ENCODE results near the gene C1QBP.

C1QBP gene

DNA sequence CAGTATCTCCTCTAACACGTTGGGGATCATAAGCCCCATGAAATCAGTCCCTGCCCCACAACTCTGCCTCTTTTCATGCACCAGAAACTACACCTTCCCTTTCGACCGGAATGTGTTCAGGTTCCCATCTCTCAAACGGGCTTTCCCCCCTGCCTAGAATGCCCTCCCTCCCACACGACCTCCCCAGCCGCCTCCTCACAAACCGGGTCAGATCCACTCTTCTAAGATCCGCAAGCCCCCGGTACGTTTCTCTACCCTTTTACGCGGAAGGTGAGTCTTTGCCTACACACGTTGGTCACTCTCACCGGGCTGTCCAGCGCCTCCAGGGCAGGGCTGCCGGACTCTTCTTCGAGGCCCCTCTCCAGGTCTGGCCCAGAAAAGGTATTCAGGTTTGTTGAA is 29.1 kb upstream of the C1QBP start:
- Histone ChIP-seq H3K9me3 (ENCODE audit: low read length) (no peaks in the 10 kb centered on the region), H4K20me1 (ENCODE audit: insufficient read depth, low read length) (no peaks in the 10 kb centered on the region), H2AFZ (ENCODE audit: low read length) (no peak overlapping the region), H3K9ac (ENCODE audit: low read length) (peak overlapping the region; percentile 98), H3K4me3 (ENCODE audit: low read depth, low read length, poor library complexity, severe bottlenecking) (peak overlapping the region; percentile 96), H3K27me3 (ENCODE audit: insufficient read depth, low read length) (no peaks in the 10 kb centered on the region), H3K27ac (ENCODE audit: low read depth, low read length, poor library complexity, severe bottlenecking) (peak overlapping the region; percentile 14), H3F3A (ENCODE audit: insufficient read depth, low read length) (peaks cover 4% of the 10 kb centered on the region; the same call in 1 of the 2 replicates), H3K79me2 (ENCODE audit: insufficient read depth, low read length) (peaks cover 54% of the 10 kb centered on the region), H3K9me2 (ENCODE audit: low read depth, low read length) (no peaks in the 10 kb centered on the region), H3K36me3 (ENCODE audit: insufficient read depth, low read length) (peaks cover 13% of the 10 kb centered on the region), H3K4me1 (ENCODE audit: insufficient read depth, low read length, severe bottlenecking) (peaks cover 34% of the 10 kb centered on the region), H3K4me2 (ENCODE audit: low read length) (peak overlapping the region; percentile 86)
- no peak for TF ChIP-seq EZH2 (IDR thresholded peaks at IDR 0.05; ENCODE audit: borderline replicate concordance, low read length)
- TF ChIP-seq, protein P1, sequence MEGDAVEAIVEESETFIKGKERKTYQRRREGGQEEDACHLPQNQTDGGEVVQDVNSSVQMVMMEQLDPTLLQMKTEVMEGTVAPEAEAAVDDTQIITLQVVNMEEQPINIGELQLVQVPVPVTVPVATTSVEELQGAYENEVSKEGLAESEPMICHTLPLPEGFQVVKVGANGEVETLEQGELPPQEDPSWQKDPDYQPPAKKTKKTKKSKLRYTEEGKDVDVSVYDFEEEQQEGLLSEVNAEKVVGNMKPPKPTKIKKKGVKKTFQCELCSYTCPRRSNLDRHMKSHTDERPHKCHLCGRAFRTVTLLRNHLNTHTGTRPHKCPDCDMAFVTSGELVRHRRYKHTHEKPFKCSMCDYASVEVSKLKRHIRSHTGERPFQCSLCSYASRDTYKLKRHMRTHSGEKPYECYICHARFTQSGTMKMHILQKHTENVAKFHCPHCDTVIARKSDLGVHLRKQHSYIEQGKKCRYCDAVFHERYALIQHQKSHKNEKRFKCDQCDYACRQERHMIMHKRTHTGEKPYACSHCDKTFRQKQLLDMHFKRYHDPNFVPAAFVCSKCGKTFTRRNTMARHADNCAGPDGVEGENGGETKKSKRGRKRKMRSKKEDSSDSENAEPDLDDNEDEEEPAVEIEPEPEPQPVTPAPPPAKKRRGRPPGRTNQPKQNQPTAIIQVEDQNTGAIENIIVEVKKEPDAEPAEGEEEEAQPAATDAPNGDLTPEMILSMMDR (IDR thresholded peaks at IDR 0.05; ENCODE audit: low read length): no peak

DNA sequence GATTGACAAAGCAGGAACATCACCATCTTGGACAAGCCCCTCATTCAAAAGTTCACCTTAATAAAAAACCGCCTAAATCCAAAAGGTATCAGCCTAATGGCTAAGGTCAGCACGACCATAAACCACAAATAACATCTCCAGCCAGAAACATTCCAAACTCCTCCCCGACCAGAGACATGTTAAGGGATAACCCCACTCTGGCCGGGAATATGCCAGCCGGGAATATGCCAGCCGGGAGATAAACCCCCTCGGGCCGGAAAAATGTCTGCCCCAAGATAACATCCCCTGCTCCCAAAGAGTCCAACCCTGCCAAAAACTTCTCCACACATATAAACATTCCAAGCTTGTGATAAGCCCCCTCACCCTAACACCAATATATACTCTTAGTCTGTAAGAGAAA is 28.5 kb upstream of the C1QBP start:
- Histone ChIP-seq H4K20me1 (ENCODE audit: insufficient read depth, low read length) (no peaks in the 10 kb centered on the region), H3K4me2 (ENCODE audit: low read length) (peak overlapping the region; percentile 86), H3K9ac (ENCODE audit: low read length) (peak overlapping the region; percentile 98), H3K27ac (ENCODE audit: low read depth, low read length, poor library complexity, severe bottlenecking) (no peak overlapping the region), H3F3A (ENCODE audit: insufficient read depth, low read length) (peaks cover 4% of the 10 kb centered on the region; the same call in 1 of the 2 replicates), H3K9me3 (ENCODE audit: low read length) (no peaks in the 10 kb centered on the region), H3K79me2 (ENCODE audit: insufficient read depth, low read length) (peaks cover 59% of the 10 kb centered on the region), H3K4me1 (ENCODE audit: insufficient read depth, low read length, severe bottlenecking) (peaks cover 34% of the 10 kb centered on the region), H3K9me2 (ENCODE audit: low read depth, low read length) (no peaks in the 10 kb centered on the region), H3K4me3 (ENCODE audit: low read depth, low read length, poor library complexity, severe bottlenecking) (peak overlapping the region; percentile 96), H3K27me3 (ENCODE audit: insufficient read depth, low read length) (no peaks in the 10 kb centered on the region), H3K36me3 (ENCODE audit: insufficient read depth, low read length) (peaks cover 16% of the 10 kb centered on the region), H2AFZ (ENCODE audit: low read length) (no peak overlapping the region)
- TF ChIP-seq EZH2 (IDR thresholded peaks at IDR 0.05; ENCODE audit: borderline replicate concordance, low read length): no peak
- TF ChIP-seq, protein P1 (IDR thresholded peaks at IDR 0.05; ENCODE audit: low read length): no peak

DNA sequence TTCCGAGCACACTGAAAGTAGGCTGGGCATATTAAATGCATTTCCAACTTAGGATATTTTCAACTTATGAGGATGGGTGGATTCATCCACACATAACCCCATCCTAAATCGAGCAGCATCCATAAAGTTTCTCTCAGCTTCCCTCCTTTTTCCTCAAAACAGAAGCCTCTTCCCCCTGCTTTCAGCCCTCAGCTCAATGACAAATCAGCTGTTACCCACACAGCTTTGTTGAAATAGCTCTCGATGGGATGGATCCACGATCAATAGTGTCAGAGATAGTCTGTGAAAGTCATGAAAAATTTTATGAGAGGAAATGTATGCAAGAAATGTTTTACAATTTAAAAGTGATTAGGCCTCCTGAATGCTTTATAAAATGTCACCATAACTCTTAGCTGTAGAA is 27.3 kb upstream of the C1QBP start:
- Histone ChIP-seq H3K27ac (ENCODE audit: low read depth, low read length, poor library complexity, severe bottlenecking) (no peak overlapping the region), H3K9me3 (ENCODE audit: low read length) (no peaks in the 10 kb centered on the region), H3K4me2 (ENCODE audit: low read length) (peak overlapping the region; percentile 86), H3K9me2 (ENCODE audit: low read depth, low read length) (no peaks in the 10 kb centered on the region), H3K9ac (ENCODE audit: low read length) (peak overlapping the region; percentile 98; the same call in 1 of the 2 replicates), H3K4me3 (ENCODE audit: low read depth, low read length, poor library complexity, severe bottlenecking) (peak overlapping the region; percentile 96), H3F3A (ENCODE audit: insufficient read depth, low read length) (peaks cover 4% of the 10 kb centered on the region; the same call in 1 of the 2 replicates), H4K20me1 (ENCODE audit: insufficient read depth, low read length) (no peaks in the 10 kb centered on the region), H3K27me3 (ENCODE audit: insufficient read depth, low read length) (no peaks in the 10 kb centered on the region), H3K36me3 (ENCODE audit: insufficient read depth, low read length) (peaks cover 17% of the 10 kb centered on the region), H3K79me2 (ENCODE audit: insufficient read depth, low read length) (peaks cover 61% of the 10 kb centered on the region), H3K4me1 (ENCODE audit: insufficient read depth, low read length, severe bottlenecking) (peaks cover 34% of the 10 kb centered on the region), H2AFZ (ENCODE audit: low read length) (no peak overlapping the region)
- TF ChIP-seq, protein P1 (IDR thresholded peaks at IDR 0.05; ENCODE audit: low read length): no peak
- no peak for TF ChIP-seq EZH2 (IDR thresholded peaks at IDR 0.05; ENCODE audit: borderline replicate concordance, low read length)
